Adrenal gland (tissue), 5 donors: ENCODE results near the gene SSBP3.

Experiments
- CTCF ChIP-seq, 6 experiments: fragments of 450-650 bp in 4 of 6; fragments of 200-600 bp in 2 of 6; sonication (generic) in 1 of 6; IDR thresholded peaks; 1 replicate in 5 of 6; 2 replicates in 1 of 6; pipeline versions ENCODE4 v1.5.1 to v1.8.0; 2016 to 2021; ENCODE audit warnings: antibody characterized with exemption in 6 of 6, mild to moderate bottlenecking in 2 of 6, moderate library complexity in 1 of 6
- POLR2A ChIP-seq, 2 donors: fragments of 450-650 bp; IDR thresholded peaks; one replicate each; pipeline ENCODE4 v1.6.1; 2017; ENCODE audit warnings: antibody characterized with exemption in 2 of 2, mild to moderate bottlenecking in 2 of 2, moderate library complexity in 1 of 2
- donor health status: DM: no; HTN: no; CAD: no.

GRCh38 chr1:54237586-54237985 is 168.6 kb downstream of the SSBP3 start:
- no peak for TF ChIP-seq CTCF (IDR thresholded peaks at IDR 0.05)
- no peak for TF ChIP-seq POLR2A (IDR thresholded peaks at IDR 0.05)
